GM21381 (cell line): ENCODE measurements around the gene FGF14.

Source experiments
- ATAC-seq: cut with Tn5 transposase; IDR thresholded peaks from one replicate; pipeline ENCODE4 v1.9.1; 2021; ENCODE audit warnings: mild to moderate bottlenecking, moderate library complexity; ENCODE audit not compliant: unreplicated experiment

FGF14 gene

GRCh38 chr13:102369302-102369701 is 32.5 kb downstream of the FGF14 start:
- ATAC-seq = no peak

GRCh38 chr13:102367836-102368235 is 34.0 kb downstream of the FGF14 start:
- ATAC-seq = no peak

- no peak for ATAC-seq
Observed at GRCh38 chr13:102361113-102361512, 40.7 kb downstream of the FGF14 start.

GRCh38 chr13:102359264-102359663 is 42.6 kb downstream of the FGF14 start:
- ATAC-seq = no peak

- ATAC-seq = no peak
Observed at GRCh38 chr13:102355251-102355650, 46.6 kb downstream of the FGF14 start.

- no peak for ATAC-seq
Observed at GRCh38 chr13:102354011-102354410, 47.8 kb downstream of the FGF14 start.

- no peak for ATAC-seq
Observed at GRCh38 chr13:102351521-102351920, 50.3 kb downstream of the FGF14 start.

- no peak for ATAC-seq
Observed at GRCh38 chr13:102347490-102347889, 54.4 kb downstream of the FGF14 start.

- ATAC-seq = no peak
Observed at GRCh38 chr13:102346769-102347168, 55.1 kb downstream of the FGF14 start.

GRCh38 chr13:102344410-102344809 is 57.4 kb downstream of the FGF14 start:
- ATAC-seq = no peak

- ATAC-seq = no peak
Observed at GRCh38 chr13:102333320-102334198, 68.3 kb downstream of the FGF14 start.

GRCh38 chr13:102328909-102329308 is 72.9 kb downstream of the FGF14 start:
- ATAC-seq = peak; percentile 65

- ATAC-seq = no peak
Observed at GRCh38 chr13:102327119-102327617, 74.7 kb downstream of the FGF14 start.

- ATAC-seq = no peak
Observed at GRCh38 chr13:102326381-102327118, 75.3 kb downstream of the FGF14 start.

- no peak for ATAC-seq
Observed at GRCh38 chr13:102325321-102325720, 76.5 kb downstream of the FGF14 start.

GRCh38 chr13:102323505-102323904 is 78.3 kb downstream of the FGF14 start:
- no peak for ATAC-seq

- no peak for ATAC-seq
Observed at GRCh38 chr13:102323012-102323411, 78.8 kb downstream of the FGF14 start.

- ATAC-seq = no peak
Observed at GRCh38 chr13:102322211-102322610, 79.6 kb downstream of the FGF14 start.

GRCh38 chr13:102318233-102318632 is 83.6 kb downstream of the FGF14 start:
- ATAC-seq = no peak

- no peak for ATAC-seq
Observed at GRCh38 chr13:102317593-102317992, 84.3 kb downstream of the FGF14 start.

- no peak for ATAC-seq
Observed at GRCh38 chr13:102316732-102317131, 85.1 kb downstream of the FGF14 start.

GRCh38 chr13:102312841-102313240 is 89.0 kb downstream of the FGF14 start:
- ATAC-seq = no peak
